ENCODE results near the gene ITGA1.
"Not testable (repeated sequence)": the region's sequence is repeated elsewhere in the genome, so short reads cannot be mapped to it uniquely, and the experiment has no call there.

ITGA1 gene

DNA sequence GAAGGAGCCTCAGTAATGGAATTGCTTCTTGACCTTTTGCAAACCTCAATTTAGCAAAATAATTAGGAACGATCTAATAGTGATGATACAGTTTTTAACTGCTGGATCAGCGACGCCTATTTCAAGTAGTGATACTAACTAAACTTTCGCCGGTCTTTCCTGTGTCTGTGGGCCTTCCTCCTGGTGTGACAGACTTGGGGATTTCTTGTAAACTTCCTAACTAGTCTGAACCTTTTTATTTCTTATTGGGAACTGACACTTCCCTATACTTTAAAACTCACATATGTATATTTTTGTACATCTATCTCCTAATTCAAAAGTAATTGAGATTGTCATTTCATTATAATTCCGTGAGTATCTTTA lies 15.2 kb downstream of the ITGA1 start:
- no peak for DNase-seq

DNA sequence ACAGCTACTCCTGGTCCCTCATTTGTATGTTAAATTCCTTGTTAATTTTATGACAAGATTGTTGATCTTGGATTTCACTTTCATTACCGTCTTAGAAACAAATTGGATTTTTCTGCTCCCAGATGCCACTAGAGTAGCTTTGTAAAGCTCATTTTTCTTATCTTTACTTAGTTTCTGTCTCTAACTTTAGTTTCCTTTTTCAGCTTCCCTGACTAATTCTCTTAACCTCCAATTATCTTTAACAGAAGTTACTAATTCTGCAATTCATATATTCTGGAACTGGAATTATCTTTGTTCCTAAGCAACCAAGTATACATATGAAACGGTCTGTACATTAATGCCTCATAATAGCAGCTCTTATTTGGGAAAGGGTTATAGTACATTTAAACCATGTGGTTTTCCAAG lies 16.7 kb downstream of the ITGA1 start:
- no peak for DNase-seq

DNA sequence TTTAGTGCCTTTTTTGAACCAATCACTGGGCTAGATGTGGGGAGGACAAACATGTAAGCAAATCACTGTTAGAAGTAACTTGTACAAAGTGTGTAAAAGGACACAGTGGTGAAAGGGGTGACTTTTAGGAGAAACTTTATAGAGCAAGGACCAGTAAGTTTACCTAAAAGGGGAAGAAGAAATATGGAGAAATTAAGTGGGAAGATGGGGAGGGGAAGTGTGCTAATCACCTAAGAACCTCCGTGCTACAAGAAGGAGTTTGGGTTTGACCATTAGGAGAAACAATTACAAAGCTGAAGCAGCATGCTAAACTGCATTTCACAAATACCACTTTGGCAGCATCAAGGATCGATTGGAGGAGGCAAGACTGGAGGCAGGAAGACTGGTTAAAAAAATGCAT lies 17.3 kb downstream of the ITGA1 start:
- no peak for DNase-seq

DNA sequence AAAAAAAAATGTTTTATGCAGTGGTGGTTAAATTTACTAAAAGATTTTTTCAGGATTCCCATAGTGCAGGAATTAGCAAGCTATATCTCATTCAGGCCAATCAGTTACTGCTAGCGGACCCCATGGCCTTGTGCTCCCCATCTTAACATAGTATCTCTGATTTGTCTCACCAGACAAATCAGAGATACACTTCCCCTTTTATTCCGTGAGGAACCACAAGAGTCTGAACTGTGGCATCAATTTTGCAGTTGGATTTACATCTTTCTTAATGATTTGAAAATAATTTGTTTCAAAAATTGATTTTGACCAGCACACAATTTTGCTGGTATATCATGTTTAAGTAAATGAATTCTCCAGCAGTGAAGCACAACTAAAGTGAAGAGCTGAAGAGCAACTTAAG lies 17.9 kb downstream of the ITGA1 start:
- DNase-seq: no peak

GRCh38 chr5:52807037-52807436 lies 19.3 kb downstream of the ITGA1 start:
- DNase-seq: no peak

DNA sequence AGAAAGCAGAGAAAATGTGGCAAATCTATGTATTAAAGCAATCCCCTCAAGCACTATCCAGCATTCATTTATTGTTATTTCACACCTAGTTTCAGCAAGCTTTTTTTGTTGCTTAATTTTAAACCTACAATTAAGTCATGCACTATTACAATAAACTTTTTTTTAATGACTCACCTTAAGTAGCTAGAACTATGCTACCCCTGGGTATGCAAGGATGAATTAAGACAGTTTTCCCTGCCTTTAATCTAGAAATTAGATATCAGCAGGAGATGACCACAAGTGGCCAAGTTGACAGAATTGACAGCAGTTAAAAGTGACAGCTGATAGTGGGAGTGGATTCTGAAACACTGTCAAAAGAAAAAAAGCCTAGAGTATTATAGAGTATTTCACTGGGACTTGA lies 20.0 kb downstream of the ITGA1 start:
- DNase-seq: no peak

- DNase-seq: no peak
Observed at GRCh38 chr5:52808316-52808901, 20.7 kb downstream of the ITGA1 start.

DNA sequence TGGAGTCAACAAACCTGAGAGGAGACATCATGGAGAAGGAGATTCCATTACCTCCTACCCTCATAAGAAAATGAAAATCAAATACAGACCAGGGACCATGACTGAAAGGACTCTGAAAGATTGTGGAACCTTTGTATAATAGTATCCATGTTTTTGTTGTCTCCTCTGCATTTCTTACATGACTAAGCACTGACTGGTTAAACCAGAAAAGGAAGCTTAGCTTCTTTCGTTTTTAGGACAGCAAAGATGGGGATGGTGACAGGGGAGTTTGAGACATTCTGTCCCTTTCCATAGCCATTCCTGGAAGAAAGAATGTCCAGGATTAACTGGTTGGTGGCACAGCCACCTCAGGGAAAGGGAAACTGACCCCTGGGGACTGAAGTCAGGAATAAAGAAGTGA lies 22.2 kb downstream of the ITGA1 start:
- DNase-seq: no peak

- no peak for DNase-seq
Observed at GRCh38 chr5:52810426-52810825, 22.7 kb downstream of the ITGA1 start.

DNA sequence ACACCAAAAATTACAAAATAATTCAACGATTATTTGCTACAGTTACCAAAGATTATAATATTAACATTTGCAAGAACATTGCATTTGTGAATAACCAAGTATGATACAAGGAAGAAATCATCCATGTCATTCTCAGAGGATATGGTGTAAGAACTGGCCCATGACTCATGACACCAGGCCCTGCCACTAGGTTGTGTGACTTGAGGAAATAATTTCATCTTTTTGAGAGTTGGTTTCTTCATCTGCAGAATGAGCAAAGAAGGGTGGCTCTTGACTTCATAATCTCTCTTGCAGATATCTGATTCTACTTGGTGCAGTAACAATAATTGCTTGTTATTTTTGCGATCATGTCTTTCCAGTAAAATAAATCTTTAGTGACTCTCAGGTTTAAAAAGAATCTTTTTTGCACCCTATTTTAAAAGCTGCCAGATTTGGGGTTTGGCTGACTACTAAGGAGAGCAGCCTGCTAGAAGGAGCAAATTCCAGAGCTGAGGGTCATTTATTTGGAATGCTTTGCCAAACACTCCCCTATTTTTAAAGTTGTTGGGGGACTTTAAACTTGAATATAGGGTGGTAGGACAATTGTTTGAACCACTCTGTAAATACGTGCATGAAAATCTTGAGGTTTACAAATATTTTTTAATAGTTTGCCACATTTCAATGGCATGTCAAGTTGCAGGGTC lies 23.5 kb downstream of the ITGA1 start:
- DNase-seq: no peak

DNA sequence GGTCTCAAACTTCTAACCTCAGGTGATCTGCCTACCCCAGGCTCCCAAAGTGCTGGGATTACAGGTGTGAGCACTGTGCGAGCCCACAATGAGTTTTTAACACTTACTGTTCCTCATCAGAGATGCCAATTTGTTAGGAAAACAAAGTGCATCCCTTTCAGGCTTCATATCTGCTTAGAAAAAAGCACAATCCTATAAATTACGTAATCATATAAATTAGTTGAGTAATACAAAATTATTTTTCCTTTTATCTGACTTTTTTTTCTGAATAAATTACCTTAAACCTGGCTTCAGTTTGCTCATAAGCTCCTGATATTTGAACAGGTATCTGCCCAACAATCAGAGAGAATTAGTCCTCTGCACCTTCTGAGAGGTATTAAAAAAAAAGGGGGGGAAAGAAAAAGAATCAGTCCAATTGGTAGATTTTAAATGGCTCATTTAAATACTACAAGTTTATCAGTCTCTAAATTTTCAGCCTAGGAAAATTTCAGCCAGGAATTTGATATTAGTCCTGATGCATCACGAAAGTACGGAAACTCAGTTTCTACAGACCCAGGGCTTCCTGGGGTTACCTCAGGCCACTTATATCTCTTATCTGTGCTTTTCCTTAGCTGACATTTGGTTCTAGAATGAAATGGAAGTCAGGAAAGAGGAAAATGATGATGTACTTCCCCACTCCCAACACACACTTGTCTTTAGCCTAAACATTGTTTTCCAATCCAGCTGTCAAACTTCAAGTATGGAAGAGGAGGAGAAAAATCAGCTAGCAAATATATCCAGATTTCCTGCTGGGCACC lies 26.8 kb downstream of the ITGA1 start:
- no peak for DNase-seq

DNA sequence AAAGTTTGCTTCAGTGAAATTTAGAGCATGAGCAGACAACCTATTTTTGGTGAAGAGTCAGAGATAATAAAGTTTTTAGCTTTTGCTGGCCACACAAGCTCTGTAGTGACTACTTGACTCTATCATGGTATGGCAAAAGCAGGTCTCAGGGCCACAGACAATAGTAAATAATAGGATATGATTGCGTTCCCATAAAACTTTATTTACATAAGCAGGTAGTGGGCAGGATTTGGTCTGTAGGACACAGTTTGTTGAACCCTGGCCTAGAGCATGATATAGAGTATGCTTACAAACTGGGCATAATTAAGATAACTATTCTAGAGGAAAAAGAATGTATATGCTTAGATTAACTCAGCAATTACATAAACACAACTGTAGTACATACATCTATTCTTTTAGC lies 30.1 kb downstream of the ITGA1 start:
- no peak for DNase-seq

GRCh38 chr5:52818360-52818759 lies 30.6 kb downstream of the ITGA1 start:
- no peak for DNase-seq

GRCh38 chr5:52818807-52819206 lies 31.1 kb downstream of the ITGA1 start:
- DNase-seq: not testable (repeated sequence)

GRCh38 chr5:52821901-52822300 lies 34.2 kb downstream of the ITGA1 start:
- no peak for DNase-seq

DNA sequence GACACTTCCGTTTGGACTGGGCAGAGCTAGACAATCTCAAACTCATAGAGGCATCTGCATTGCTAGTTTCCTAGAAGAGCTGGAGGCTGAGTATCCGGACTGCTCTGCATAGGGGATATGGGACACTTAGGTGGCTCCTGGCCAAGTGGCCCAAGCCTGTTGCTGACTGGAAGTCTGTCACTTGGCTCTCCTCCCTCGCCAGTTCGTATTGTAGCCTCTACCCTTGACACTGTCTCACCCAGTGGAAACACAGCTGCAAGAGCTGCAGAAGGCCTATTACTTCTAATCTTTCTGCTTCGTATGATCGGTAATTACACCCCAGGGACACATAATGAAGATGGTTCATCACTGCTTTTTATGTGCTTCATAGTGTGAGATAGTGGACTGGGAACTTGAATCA lies 34.7 kb downstream of the ITGA1 start:
- DNase-seq: no peak

GRCh38 chr5:52824827-52825226 lies 37.1 kb downstream of the ITGA1 start:
- no peak for DNase-seq

- DNase-seq: no peak
Observed at GRCh38 chr5:52825826-52826225, 38.1 kb downstream of the ITGA1 start.

GRCh38 chr5:52827815-52828214 lies 40.1 kb downstream of the ITGA1 start:
- no peak for DNase-seq

GRCh38 chr5:52829664-52830063 lies 41.9 kb downstream of the ITGA1 start:
- no peak for DNase-seq

DNA sequence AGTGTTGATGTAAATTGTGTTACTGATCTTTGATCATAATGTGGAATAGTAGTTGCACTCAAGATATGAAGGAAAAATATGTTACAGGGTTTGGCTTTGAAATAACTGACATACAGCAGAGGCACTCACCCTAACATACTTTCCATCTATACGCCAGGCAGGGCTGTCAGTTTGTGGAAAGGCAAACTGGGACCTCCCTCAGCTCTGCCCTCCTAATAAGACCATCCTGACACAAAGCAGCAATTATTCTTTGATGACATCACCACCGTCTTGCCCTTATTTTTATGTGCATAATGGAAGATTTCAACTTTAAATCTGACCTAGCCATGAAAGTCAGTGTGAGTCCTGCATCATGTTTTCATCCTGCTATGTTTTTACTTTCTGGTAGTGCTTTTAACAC lies 42.9 kb downstream of the ITGA1 start:
- no peak for DNase-seq

GRCh38 chr5:52831786-52832511 lies 44.2 kb downstream of the ITGA1 start:
- DNase-seq: no peak

DNA sequence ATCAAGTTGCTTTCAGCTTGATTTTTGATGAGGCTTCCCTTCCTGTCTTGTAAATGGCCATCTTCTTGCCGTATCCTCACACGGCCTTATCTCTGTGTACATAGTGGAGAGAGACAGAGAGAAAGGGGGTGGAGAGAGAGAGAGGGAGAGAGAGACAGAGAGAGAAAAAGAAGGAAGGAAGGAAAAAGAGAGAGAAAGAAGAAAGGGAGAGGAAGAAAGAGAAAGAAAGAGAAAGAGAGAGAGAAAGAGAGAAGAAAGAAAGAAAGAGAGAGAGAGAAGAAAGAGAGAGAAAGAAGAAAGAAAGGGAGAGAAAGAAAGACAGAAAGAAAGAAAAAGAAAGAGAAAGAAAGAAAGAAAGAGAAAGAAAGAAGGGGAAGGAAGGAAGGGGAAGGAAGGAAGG lies 46.6 kb downstream of the ITGA1 start:
- DNase-seq: no peak

- no peak for DNase-seq
Observed at GRCh38 chr5:52837068-52837467, 49.4 kb downstream of the ITGA1 start.

Measured in DMS79 (cell line).